Heart left ventricle (tissue), 13 donors: Measurements from ENCODE around the gene KISS1.

Experiments
- CTCF ChIP-seq, 12 donors: fragments of 200-600 bp; sonication (generic) in 4 of 12; IDR thresholded peaks; one replicate each; pipeline versions ENCODE4 v1.5.0 to v1.8.0; 2018 to 2022; ENCODE audit warnings: antibody characterized with exemption in 12 of 12, mild to moderate bottlenecking in 5 of 12
- POLR2A ChIP-seq, 2 donors: fragments of 450-650 bp; IDR thresholded peaks; one replicate each; pipeline ENCODE4 v1.6.1; 2017; ENCODE audit warnings: antibody characterized with exemption in 2 of 2, mild to moderate bottlenecking in 2 of 2, moderate library complexity in 2 of 2
- donor health status: ischemic (EF 13 %, LVEDD 7.1; RV severe dilation, severe dysfunction).
- donor health status: DM: no; HTN: yes; CAD: no.
- donor health status: DM: no; HTN: no; CAD: no.
- donor health status: ischemic (EF 25% LVEDD 6.9; RV normal size, moderate dysfunction).
- donor health status: ischemic (EF 25% LVEDD 5.7; RV mildly dilated, moderate dysfunction).
- donor health status: ischemic (EF 35%, LVEDD 5.7; RV mildly dilated, moderate dysfunction).
- donor health status: nonischemic (EF 11% LVEDD 7.7; RV severe dilation, severe dysfunction).
- donor health status: DM: yes; HTN: yes; CAD: no.
- donor health status: PGD.
- donor health status: ischemic (EF 29% LVEDD 5.4; RV normal size, mild dysfunction).
- donor health status: nonischemic (EF 23%, LVEDD 6.1; RV moderate dilation, normal function).

GRCh38 chr1:204152310-204153044, 43.8 kb downstream of the KISS1 start:
- TF ChIP-seq CTCF (IDR thresholded peaks at IDR 0.05) (no peak), POLR2A (IDR thresholded peaks at IDR 0.05) (no peak)
